HG03095 (cell line): ENCODE measurements around the gene NFATC1.
A peak's percentile ranks its signal among the peaks of the same experiment; 100 is the strongest.
"Not testable (repeated sequence)": the region's sequence is repeated elsewhere in the genome, so short reads cannot be mapped to it uniquely, and the experiment has no call there.

Experiments
- ATAC-seq: cut with Tn5 transposase; IDR thresholded peaks from one replicate; pipeline ENCODE4 v1.9.1; 2021; ENCODE audit warnings: moderate library complexity; ENCODE audit not compliant: unreplicated experiment

NFATC1 gene

DNA sequence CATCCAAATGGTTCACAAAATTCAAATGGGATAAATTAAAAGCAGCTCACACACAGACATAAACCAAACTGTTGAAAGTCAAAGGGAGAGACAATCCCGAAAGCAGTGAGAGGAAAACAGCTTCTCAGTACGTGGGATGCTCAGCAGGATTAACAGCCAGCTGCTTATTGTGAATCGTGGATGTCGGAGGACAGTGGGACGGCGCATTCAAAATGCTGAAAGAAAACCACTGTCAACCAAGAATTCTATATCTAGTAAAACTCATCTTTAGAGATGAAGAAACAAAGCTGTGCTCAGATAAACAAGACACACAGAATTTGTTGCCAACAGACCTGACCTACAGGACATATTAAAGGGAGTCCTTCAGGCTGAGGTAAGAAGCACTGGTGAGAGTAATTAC, 102.9 kb downstream of the NFATC1 start:
- ATAC-seq, result no peak

DNA sequence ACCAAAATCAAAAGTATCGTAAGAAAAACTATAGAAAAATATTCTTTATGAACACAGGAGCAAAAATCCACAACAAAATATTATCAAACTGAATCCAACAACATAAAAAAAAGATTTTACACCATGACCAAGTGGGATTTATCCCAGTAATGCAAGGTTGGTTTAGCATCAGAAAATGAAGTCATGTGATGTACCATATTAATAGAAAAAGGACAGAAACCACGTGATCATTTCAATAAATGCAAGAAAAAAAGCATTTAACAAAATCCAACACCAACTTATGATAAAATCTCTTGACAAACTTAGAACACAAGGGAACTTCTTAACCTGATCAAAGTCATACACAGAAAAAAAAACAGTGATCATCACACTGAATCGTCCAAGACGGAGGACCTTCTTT, 105.3 kb downstream of the NFATC1 start:
- no peak for ATAC-seq

DNA sequence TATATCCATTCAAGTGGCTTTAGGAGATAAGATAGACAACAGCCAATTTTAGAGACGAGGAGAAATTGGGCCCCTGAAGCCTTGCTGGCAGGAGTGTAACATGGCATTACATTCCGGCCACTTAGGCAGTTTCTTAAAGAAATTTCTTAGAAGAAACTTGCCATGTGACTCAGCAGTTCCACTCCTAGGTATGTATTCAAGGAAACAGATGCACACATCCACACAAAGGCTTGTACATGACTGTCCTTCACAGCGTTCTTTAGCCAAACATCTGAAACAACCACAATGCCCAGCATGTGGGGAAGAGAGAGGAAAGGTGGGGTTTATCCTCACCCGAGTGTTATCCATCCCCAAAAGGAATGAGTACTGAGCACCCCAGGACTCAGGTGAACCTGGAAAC, 107.1 kb downstream of the NFATC1 start:
- ATAC-seq, result no peak

DNA sequence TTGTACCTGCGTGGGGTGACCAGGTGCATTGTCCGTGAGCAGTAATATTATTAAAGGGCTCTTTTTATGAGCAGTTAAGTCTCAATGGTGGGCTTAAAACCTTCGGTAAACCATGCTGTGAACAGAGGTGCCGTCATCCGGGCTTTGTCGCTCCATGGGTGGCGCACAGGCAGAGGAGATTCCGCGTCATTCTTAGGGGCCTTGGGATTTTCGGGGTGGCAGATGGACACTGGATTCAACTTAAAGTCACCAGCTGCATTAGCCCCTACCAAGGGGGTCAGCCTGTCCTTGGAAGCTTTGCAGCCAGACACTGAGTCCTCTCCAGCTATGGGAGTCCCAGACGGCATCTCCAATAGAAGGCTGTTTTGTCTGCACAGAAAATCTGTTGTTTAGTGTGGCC, 107.7 kb downstream of the NFATC1 start:
- no peak for ATAC-seq

DNA sequence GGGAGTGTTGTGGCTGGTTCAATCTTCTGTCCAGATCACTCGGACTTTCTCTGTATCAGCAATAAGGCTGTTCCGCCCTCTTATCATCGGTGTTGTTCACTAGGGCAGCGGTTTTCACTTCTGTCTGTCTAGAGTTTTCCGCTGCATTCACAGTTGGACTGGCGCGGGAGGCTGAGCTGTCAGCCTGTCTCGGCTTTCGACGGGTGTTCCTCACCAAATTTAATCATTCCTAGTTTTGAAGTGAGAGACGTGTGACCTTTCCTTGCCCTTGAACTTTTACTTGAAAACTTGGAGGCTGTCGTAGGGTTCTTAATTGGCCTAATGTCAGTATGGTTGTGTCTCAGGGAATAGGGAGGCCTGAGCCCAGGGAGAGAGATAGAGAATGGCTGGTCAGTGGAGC, 108.3 kb downstream of the NFATC1 start:
- ATAC-seq, result no peak

DNA sequence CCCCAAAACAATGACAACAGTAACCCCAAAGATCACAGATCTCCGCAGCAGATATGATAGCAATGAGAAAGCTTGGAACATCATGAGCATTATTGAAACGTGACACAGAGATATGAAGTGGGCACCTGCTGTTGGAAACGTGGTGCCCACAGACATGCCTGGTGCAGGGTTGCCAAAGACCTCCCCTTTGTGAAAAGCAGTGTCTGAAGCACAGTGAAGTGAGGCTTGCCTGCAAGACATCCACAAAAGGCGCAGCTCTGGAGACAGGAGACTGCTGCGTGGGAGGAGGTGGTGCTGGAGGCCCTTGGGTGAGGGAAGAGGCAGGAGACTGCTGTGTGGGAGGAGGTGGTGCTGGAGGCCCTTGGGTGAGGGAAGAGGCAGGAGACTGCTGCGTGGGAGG, 108.8 kb downstream of the NFATC1 start:
- ATAC-seq, result not testable (repeated sequence)

DNA sequence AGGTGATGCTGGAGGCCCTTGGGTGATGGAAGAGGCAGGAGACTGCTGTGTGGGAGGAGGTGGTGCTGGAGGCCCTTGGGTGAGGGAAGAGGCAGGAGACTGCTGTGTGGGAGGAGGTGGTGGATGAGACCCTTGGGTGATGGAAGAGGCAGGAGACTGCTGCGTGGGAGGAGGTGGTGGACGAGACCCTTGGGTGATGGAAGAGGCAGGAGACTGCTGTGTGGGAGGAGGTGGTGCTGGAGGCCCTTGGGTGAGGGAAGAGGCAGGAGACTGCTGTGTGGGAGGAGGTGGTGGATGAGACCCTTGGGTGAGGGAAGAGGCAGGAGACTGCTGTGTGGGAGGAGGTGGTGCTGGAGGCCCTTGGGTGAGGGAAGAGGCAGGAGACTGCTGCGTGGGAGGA, 109.7 kb downstream of the NFATC1 start:
- not testable (repeated sequence) for ATAC-seq

DNA sequence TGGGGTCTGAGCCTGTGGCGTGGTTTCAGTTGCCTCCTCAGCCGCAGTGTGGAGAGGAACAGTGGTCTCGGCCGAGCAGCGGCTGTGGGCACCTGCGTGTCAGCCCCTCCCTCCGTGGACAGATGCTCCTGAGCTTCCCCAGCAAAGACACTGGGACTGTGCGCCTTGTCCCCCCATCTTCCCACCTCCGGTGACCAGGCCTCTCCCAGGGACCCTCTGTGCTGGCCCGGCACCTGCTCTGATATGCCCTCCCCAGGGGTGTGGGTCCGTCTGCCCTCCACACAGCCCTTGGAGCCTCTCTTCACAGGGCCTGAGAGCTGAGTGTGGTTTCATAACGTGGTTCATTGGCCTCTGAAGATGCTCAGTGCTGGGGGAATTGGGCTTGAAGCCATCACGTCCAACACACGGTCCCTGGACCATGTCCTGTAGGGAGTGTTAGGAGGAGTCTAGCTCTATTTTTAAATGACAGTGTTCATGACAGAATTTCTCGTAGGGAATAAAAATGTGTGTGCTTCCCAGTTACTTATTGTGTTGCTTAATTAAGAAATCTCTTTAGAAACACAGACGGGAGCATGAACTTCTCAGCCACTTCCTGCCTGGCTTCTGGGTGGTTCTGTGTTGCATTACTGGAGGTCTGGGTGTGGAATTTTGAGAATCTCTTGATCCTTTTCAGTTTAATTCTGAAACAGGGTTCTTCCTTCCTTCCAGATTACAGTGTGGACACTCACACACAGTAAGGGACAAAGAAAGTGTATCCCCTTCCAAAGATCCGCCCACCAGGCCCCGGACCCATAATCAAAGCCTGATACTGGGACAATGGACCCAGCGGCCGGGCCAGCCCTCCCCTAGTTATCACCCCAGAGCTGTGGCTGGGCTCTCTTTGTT, 110.7 kb downstream of the NFATC1 start:
- no peak for ATAC-seq

DNA sequence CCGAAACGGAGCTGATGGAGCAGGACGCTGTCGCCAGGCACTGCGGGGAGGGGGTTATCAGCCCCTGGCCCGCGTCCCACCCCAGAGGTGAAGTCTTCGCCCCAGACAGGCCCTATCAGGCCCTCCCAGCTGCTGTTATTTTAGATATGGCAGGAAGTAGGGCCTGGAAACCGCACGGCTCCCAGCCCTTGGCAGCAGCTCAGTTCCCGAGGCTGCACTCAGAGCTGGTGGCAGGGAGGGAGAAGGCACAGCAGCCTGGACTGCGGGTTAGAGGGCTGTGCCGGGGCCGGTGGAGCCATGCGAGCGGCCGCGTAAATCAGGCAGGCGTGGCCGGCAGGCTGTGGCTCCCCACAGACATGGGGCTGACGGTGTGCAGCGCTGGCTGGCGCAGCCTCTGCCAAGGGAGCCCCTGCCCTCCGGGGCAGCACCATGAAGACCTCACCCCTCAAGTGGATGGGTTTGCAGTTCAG, 111.4 kb downstream of the NFATC1 start:
- ATAC-seq, result no peak

DNA sequence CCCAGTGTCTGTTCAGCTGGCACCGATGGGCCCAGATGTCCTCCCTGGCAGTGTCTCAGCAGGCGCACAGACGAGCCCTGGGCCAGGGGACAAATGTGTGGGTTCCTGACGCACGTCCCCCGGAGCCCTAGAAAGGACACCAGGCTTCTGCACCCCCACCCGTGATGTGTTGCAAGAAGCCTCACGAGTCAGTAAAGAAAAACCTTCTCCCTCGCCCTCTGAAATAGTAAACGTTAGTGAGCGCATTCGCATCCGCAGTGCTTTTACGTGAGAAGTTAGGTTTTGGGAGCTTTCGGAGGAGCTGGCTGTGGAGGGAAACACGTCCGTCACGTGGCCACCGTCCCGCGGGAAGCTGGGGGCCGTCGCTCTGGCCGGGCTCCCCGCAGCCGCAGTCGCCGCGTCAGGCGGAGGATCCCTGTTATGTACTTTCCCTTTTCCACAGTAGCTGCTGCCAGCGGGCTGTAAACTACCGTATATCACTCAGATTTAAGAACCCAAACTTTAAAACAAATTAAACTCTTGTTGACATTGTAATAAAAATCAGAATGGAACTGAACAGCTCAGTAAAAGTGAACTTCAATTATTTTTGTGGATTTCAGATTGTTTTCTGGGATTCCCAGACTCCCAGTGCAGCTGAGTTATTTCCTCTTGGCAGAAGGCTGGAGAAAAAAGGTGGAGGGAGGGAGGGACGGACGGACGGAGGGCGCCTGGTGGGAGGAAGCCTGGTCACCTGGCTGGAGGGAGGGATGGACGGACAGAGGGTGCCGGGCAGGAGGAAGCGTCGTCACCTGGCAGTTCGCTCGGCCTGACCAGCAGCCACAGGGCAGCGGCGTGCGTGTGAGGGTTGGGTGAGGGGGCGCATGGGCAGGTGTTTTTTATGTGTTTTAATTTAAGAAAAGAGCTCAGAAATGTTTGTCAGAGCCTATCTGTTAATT, 112.1 kb downstream of the NFATC1 start:
- no peak for ATAC-seq

DNA sequence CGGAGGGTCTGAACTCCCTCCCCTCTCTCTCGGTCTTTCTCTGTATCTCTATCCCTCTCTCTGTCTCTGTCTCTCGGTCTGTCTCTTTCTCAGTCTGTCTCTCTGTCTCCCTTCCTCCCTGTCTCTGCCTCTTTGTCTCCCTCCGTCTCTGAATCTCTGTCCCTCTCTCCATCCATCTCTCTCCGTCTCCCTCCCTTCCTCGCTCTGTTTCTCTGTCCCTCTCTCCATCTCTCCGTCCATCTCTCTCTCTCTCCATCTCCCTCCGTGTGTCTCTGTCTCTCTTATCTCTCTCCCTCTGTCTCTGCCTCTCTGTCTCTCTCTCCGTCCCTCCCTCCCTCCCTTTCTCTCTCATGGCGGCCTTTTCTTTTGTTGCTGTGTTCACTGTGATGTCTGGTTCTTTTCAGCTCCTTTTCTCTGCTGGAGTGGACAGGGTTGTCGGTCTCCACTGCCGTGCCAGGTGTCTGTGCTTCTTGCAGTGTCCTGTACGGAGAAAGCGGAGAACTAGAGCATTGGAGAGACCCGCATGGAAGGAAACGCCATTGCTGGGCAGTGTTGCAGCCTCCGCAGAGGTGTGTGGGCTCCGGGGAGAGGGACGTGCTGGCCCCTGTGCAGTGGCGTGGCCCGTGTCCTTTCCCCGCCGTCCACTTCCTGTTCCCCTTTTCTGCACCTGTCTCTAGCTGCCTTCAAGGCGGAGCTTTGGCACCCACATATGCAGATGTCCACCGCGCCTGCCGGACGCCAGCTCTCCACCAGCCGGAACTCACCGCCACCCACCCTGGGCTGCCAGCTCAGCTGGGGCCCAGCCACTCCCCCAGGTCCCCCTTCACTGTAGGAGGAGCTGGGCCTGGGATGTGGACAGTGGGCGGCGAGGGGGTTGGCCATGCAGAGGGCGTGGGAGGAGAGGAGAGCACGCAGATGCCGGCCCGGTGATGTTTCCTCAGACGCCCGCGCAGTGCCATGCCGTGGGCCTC, 113.1 kb downstream of the NFATC1 start:
- peak; percentile 44 for ATAC-seq

DNA sequence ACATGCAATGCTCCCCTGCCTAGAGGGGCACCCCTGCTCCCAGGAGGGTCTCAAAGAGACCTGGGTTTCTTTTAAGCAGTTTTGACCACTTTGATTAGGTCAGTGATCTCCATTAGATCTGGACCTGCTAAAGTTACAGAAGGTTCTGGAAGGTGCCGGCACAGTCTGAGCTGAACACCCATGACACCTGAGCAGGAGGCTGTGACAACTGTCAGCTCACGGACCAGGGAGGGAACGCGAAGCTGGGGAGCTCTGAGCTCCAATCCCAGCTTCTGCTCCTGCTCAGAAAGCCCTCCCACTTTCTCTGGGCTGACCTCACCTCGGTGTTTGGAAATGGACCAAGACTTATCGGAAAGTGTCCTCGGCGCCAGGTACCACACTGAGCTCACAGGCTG, 113.8 kb downstream of the NFATC1 start:
- no peak for ATAC-seq

DNA sequence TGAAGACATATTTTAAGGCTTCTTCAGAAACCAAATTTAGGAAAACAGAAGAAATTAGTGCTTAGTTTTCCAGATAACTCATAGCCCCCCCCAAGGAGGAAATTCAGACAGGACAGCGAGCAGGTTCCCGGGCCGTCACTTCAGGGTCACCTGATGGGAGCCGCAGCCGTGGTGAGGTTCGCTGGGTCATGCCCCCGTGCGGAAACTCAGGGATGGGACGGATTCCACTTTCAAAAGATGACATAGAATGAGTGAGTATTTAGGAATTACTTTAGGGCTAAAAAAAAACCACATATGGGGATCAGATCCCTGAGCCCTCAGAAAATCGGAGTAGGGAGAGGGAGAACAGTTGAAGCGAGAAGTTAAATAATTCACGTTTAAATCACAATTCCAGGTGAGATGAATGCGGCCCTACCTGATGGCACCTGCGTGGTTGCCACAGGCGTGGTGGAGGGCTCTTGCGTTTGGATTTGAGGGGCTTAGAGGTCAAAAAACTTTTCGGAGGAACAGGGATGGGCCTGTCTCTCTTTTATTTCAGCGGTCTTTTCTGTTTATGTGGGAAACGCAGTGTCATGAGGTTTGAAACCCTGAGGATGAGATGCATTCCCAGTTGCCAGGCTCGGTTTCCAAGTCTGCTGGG, 114.4 kb downstream of the NFATC1 start:
- ATAC-seq, result no peak

DNA sequence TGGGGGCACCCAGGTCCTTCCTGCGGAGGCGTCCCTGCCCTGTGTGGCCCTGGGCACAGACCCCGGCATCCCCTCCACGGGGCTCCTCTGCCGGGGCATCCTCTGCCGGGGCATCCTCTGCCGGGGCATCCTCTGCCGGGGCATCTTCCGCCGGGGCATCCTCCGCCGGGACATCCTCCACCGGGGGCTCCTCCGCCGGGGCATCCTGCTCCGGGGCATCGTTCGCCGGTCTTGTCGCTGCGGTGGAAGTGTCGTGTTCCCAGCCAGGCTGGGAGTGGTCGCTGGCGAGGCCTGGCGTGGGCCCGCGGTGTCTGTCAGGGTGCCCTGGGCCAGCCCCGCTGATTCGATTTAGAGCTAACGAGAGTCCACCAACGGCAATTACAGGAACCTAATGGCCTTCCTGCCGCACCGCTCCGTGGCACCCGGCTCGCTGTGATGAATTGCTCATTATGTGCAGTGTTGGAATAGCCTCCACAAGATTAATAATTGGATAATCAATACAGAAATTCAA, 115.1 kb downstream of the NFATC1 start:
- ATAC-seq, result no peak

DNA sequence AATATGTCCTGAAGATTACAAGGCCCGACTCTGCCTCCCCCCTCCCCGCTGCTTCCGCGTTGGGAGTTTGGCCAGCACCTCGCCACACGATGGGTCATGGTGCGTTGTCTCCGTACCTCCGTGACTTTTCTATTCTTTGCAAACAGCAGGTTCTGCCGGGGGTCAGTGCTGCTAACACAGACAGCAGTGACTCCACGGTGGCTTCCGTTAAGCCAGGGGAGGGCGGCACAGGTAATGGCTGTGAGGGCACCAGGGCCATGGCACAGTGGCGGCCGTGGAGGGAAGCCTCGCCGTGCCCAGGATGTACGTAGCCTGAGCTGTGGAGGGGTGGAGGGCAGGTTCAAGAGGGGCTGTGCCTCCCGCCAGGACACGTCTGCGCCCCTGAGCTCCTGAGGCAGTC, 115.5 kb downstream of the NFATC1 start:
- ATAC-seq, result no peak

DNA sequence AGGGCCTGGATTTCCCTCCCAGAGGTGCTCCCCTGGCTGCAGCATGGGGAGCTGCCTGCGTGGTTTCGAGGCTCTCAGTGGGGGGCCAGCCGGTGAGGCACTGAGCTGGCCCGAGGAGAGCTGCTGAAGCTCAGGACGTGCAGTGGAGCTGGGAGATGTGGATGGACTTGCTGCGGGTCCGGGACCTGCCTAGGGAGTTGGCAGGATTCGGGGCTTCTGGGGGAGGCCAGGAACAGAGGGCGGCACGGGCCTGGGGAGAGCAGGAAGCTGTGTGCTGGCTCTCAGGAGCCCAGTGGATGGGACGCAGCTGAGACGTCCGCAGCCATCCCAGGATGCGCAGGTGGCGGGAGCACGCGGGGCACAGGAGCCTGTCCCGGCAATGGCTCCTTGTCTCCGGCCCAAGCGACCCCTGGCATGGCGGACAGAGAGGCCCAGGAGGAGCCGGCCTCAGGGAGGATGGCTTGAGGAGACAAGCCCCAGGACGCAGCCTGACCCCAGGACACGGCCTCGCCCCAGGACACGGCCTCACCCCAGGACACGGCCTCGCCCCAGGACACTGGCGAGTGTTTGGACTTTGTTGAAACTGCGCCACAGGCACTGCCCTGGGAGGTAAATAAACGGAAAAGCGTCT, 116.1 kb downstream of the NFATC1 start:
- ATAC-seq, result no peak

DNA sequence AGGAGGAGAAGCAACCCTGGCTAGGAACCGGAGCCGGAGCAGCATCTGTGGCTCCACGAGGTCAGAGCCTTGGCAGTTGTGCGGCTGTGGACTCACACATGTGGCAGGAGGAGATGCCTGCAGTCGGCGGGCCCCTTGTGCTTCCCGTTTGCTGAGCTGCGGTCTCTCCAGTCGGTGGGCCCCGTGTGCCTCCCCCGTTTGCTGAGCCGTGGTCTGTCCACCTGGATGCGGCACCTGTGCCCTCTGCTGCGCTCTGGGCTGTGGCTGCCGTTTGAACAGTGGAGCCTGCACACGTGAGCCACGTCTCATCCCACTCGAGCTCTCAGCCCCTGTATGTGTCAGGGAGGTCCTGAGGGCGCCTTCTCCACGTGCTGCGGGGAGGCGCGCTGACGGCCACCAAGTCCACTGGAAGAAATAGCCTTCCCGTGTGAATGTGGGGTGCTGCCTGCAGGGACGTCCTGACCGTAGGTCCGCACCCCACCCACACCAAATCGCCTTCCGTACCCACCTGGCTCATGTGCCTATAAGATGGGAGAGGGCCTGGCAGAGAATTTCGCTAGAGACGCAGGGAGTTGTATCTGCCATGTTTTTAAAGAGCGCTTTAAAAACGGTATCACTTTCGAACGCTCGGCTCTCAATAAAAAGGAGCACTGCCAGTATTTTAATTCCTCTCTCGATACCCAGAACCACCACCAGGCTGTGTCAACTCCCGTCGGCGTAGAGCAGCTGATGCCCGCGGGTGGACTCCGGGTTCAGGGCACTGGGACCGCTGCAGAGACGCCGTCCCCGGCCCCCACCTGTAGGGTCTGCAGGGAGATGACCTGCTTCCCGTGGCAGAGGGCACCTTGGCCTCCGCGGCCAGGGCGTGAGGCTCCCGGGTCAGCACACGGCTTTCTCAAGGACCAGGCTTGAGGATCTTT, 117.0 kb downstream of the NFATC1 start:
- no peak for ATAC-seq

DNA sequence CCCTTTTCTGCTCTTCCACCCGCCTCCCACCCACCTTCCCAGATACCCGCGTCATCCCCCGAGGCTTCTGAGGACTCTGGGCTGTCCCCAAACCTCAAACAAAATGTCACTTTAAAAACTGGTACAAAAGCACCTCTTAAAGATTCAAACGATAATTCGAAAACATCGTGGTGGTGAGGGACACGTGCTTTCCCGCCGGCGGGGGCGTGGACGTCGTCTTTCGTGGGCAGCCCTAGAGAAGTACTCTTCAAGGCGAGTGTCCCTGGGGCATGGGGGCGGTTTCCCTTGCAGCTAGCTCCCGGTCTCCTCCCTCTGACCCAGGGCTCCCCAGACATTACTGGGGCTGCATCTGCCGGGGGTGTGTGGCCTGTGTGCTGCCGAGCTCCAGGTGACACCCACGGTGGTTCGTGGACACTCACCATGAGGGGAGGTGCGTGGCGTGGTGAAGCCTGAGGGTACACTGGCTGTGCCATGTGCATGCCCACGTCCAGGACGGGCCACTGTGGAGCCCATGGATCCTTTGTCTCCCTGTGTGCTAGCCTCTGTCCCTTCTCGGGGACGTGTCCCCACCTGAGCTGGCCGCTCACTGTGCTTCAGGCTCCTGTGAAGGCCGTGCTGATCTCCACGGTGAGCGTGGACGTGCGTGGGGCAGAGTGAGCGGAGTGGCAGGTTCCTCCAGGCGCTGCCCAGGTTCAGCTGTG, 117.8 kb downstream of the NFATC1 start:
- no peak for ATAC-seq
